Measurements from ENCODE around the gene MXD4. TPM values are rescaled to one million over a fixed set of nuclear protein-coding genes. Genes with fewer than 3 reads are reported as not detected.

The MXD4 gene
- total RNA-seq, 1 donor from 2014 or later = 36.7 TPM

DNA sequence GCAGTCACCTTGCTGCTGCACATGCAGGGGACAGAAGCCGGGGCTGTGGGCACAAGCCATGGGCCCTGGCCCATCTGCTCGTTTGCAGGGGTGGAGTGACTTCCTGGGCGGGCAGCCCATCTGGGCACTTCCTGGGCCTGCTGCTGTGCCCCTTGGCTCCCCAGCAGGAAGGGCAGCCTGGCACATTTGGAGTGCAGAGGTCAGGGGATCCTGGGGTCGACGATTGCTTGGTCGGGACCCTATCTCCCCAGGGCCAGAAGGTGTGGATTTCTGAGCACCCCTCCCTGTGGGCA is 10.9 kb upstream of the MXD4 start:
- no peak overlapping the region for H3K4me3 Mint-ChIP-seq
- no peak overlapping the region for H3K27ac Mint-ChIP-seq
- no peaks in the 10 kb centered on the region for H3K27me3 Mint-ChIP-seq
- no peaks in the 10 kb centered on the region for H3K4me1 Mint-ChIP-seq
- no peak for ATAC-seq (ENCODE audit: low read depth)
- TF ChIP-seq, protein P1, sequence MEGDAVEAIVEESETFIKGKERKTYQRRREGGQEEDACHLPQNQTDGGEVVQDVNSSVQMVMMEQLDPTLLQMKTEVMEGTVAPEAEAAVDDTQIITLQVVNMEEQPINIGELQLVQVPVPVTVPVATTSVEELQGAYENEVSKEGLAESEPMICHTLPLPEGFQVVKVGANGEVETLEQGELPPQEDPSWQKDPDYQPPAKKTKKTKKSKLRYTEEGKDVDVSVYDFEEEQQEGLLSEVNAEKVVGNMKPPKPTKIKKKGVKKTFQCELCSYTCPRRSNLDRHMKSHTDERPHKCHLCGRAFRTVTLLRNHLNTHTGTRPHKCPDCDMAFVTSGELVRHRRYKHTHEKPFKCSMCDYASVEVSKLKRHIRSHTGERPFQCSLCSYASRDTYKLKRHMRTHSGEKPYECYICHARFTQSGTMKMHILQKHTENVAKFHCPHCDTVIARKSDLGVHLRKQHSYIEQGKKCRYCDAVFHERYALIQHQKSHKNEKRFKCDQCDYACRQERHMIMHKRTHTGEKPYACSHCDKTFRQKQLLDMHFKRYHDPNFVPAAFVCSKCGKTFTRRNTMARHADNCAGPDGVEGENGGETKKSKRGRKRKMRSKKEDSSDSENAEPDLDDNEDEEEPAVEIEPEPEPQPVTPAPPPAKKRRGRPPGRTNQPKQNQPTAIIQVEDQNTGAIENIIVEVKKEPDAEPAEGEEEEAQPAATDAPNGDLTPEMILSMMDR (IDR thresholded peaks at IDR 0.05) = no peak
- ChIA-PET CTCF (no interaction called here), POLR2A (interaction anchor here (0.6 kb wide), 1 partner anchor 11 kb away, joined by 3 read pairs; the partner anchor contains the start of gene MXD4)
- intact Hi-C loops (cut with micrococcal nuclease) = no loop called here
- DNase-seq = no peak
- no peaks in the 10 kb centered on the region for H3K36me3 Mint-ChIP-seq (ENCODE audit: low read depth)
- no peaks in the 10 kb centered on the region for H3K9me3 Mint-ChIP-seq

DNA sequence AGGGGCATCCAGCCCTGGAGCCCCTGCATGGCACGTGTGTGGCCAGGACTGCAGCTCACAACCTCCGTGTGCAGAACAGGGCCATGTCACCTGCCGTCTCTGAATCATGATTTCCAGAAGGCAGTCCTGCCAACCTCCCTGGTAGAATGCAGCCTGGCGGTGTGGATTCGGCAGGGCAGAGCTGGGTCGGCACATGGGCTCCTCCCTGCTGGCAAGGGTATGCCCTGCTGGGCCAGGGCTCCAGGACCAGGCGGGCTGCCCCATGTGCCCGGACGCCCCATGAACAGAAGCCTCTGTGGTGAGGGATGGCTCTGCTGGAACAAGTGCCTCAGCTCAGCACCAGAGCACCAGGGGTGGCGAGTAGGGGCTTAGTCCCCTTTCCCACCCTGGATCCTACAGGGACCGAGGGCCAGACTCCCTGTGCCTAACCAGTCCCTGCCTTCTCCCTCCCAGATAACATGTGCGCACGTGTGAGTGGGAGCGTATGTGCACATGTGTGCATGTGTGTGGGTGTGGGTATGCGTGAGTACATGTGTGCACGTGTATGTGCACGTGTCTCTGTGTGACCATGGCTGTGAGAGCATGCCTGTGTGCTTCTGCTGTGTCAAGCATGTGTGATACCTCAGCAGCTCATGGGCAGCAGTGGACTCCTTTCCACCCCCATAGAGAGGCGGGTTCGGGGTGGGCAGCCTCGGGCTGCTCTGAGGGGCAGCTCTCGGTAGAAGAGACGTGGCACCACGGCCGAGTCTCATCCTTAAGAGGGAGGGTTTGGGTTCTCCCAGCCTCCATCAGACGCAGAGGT is 10.3 kb upstream of the MXD4 start:
- intact Hi-C loops (cut with micrococcal nuclease) = no loop called here
- ATAC-seq (ENCODE audit: low read depth) = no peak
- H3K9me3 Mint-ChIP-seq = no peaks in the 10 kb centered on the region
- H3K4me1 Mint-ChIP-seq = no peaks in the 10 kb centered on the region
- H3K27me3 Mint-ChIP-seq = no peaks in the 10 kb centered on the region
- H3K4me3 Mint-ChIP-seq = no peak overlapping the region
- no peak for DNase-seq
- ChIA-PET CTCF (no interaction called here), POLR2A (interaction anchor here (0.5 kb wide), 1 partner anchor 356 kb away, joined by 3 read pairs; no protein-coding TSS in a partner anchor)
- H3K36me3 Mint-ChIP-seq (ENCODE audit: low read depth) = no peaks in the 10 kb centered on the region
- no peak overlapping the region for H3K27ac Mint-ChIP-seq
- TF ChIP-seq, protein P1 (IDR thresholded peaks at IDR 0.05) = no peak

DNA sequence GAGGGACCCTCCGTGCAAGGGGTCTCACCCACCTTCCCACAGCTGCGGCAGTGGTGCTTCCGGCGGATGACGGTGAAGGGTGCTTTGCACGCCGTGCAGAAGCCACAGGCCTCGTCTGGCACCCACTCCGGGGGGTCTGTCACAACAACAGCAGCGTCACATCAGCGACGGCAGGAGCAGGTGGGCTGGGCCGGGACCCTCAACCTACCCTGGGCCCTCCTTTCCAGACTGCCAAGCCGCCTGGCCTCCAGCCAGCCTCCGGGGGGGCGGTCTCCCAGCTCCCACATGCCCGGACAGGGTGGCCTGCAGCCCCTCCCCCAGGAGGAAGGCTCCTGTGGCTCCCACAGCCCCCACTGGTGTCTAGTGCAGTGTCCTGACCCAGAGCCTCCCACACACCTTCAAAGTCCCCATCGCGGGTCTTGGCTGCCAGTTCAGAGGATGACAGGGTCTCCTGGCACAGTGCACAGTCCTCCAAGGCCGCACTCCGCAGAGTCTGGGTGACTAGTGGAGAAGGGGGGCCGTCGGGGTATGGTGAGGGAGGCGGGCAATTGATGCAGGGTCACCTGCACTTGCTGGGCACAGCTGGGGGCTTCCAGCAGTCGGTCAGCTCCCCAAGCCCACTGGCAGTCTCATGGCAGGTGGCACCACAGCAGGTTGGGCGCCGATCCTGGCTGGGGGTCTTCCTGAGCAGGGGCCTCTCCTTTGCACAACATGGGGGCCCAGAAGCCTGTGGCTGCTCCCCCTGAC is 9.5 kb upstream of the MXD4 start:
- H3K9me3 Mint-ChIP-seq = no peaks in the 10 kb centered on the region
- no peaks in the 10 kb centered on the region for H3K4me1 Mint-ChIP-seq
- TF ChIP-seq, protein P1 (IDR thresholded peaks at IDR 0.05) = no peak
- intact Hi-C loops (cut with micrococcal nuclease) = no loop called here
- POLR2A ChIA-PET = interaction anchor here (1.5 kb wide), 1 partner anchor 8 kb away, joined by 3 read pairs; no protein-coding TSS in a partner anchor
- CTCF ChIA-PET = no interaction called here
- H3K27me3 Mint-ChIP-seq = no peaks in the 10 kb centered on the region
- DNase-seq (no peak), ATAC-seq (ENCODE audit: low read depth) (no peak)
- no peak overlapping the region for H3K27ac Mint-ChIP-seq
- H3K4me3 Mint-ChIP-seq = no peak overlapping the region
- H3K36me3 Mint-ChIP-seq (ENCODE audit: low read depth) = no peaks in the 10 kb centered on the region

DNA sequence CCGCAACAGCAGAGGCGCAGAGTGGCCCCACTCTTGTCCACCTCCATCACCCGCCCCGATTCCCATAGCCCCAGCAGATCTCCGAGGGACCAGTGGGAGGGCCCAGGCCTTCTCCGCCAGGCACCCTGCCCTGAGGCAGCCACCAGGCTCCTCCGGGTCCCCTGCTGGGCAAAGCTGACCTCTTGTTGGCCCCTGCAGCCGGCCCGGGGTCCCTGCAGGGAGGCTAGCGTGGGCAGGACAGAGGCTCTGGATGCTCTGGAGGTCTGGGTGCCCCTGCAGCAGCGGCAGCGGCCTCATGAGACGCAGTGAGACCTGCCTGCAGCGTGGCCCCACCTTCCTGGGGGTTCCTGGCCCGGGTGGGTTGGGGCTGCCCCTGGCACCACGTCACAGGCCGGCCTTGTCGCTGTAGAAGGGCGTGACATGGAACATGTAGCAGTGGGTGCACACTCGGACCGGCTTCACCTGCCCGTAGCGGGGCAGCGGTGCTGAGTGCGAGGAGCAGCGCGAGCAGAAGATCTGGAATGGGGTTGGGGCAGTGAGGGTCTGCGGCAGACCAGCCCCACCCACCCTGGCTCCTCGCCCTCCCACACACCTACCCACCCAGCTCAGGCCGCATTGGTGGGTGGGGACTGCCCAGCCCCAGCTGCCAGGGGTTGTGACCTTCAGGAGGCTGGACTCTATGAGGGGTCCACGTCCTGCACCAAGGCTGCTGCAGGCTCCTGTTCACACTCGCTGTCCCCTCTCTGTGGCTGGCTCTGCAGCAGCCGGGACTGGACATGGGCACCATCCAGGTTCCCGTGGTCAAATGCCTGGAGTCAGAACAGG is 8.6 kb upstream of the MXD4 start:
- Mint-ChIP-seq H3K27me3 (no peaks in the 10 kb centered on the region), H3K27ac (no peak overlapping the region), H3K36me3 (ENCODE audit: low read depth) (no peaks in the 10 kb centered on the region), H3K4me1 (no peaks in the 10 kb centered on the region), H3K4me3 (no peak overlapping the region), H3K9me3 (no peaks in the 10 kb centered on the region)
- ChIA-PET POLR2A (interaction anchor here (1.5 kb wide), 1 partner anchor 9 kb away, joined by 3 read pairs; no protein-coding TSS in a partner anchor), CTCF (no interaction called here)
- DNase-seq (no peak), ATAC-seq (ENCODE audit: low read depth) (no peak)
- intact Hi-C loops (cut with micrococcal nuclease) = no loop called here
- TF ChIP-seq, protein P1 (IDR thresholded peaks at IDR 0.05) = no peak

Measured in activated B cell treated with CpG ODN at 0.5 μM for 24 hours (primary cell).